ENCODE measurements around the gene TBCA.

- TF ChIP-seq CTCF (conservative IDR thresholded peaks at IDR 0.05; ENCODE audit: low read length) = no peak
- no peak for TF ChIP-seq EZH2phosphoT487 (IDR thresholded peaks at IDR 0.05; ENCODE audit: borderline replicate concordance)
Observed at GRCh38 chr5:77748160-77748559, 28.0 kb downstream of the TBCA start.
